Stimulated activated CD4-positive, alpha-beta T cell treated with anti-CD3 and anti-CD28 coated beads, TNF-alpha, amount 100 ng/mL, for 24 hours (primary cell): ENCODE data around the gene BCAR1.
"Not testable (repeated sequence)": the region's sequence is repeated elsewhere in the genome, so short reads cannot be mapped to it uniquely, and the experiment has no call there.

Source experiments
- DNase-seq, 3 experiments: peaks; one replicate each; pipeline ENCODE4 v3.0.0-alpha.2; 2020; ENCODE audit warnings: low read depth in 3 of 3

BCAR1 gene

GRCh38 chr16:75224306-75225082, 26.9 kb downstream of the BCAR1 start:
- no peak for DNase-seq

GRCh38 chr16:75223129-75223528, 28.3 kb downstream of the BCAR1 start:
- DNase-seq = not testable (repeated sequence)

- no peak for DNase-seq
Observed at GRCh38 chr16:75222271-75222783, 29.1 kb downstream of the BCAR1 start.

GRCh38 chr16:75219838-75220237, 31.6 kb downstream of the BCAR1 start:
- DNase-seq = no peak

- DNase-seq = no peak
Observed at GRCh38 chr16:75219088-75219487, 32.3 kb downstream of the BCAR1 start.

GRCh38 chr16:75218256-75219076, 33.0 kb downstream of the BCAR1 start, which contains the start of gene CTRB1:
Gene CTRB1, plus strand, starts transcription at chr16:75218988. Its CDS starts 20 bp downstream, at chr16:75219008.
- DNase-seq = no peak

GRCh38 chr16:75217389-75217851, 34.0 kb downstream of the BCAR1 start:
- no peak for DNase-seq

- no peak for DNase-seq
Observed at GRCh38 chr16:75216576-75216975, 34.8 kb downstream of the BCAR1 start.

- no peak for DNase-seq
Observed at GRCh38 chr16:75216127-75216526, 35.3 kb downstream of the BCAR1 start.

GRCh38 chr16:75211286-75211685, 40.1 kb downstream of the BCAR1 start:
- DNase-seq = not testable (repeated sequence)

- DNase-seq = no peak
Observed at GRCh38 chr16:75209944-75210343, 41.5 kb downstream of the BCAR1 start.

GRCh38 chr16:75209514-75209913, 41.9 kb downstream of the BCAR1 start:
- DNase-seq = not testable (repeated sequence)

GRCh38 chr16:75208861-75209505, 42.4 kb downstream of the BCAR1 start:
- DNase-seq = no peak

- no peak for DNase-seq
Observed at GRCh38 chr16:75208242-75208825, 43.1 kb downstream of the BCAR1 start.

GRCh38 chr16:75207831-75208230, 43.6 kb downstream of the BCAR1 start:
- DNase-seq = no peak

- no peak for DNase-seq
Observed at GRCh38 chr16:75206749-75207451, 44.5 kb downstream of the BCAR1 start, which contains the start of gene CTRB2. Gene CTRB2, minus strand, starts transcription at chr16:75207161. Its CDS starts 20 bp downstream, at chr16:75207141.

- DNase-seq = not testable (repeated sequence)
Observed at GRCh38 chr16:75205961-75206748, 45.3 kb downstream of the BCAR1 start.

- not testable (repeated sequence) for DNase-seq
Observed at GRCh38 chr16:75205438-75205837, 46.0 kb downstream of the BCAR1 start.

GRCh38 chr16:75204905-75205304, 46.5 kb downstream of the BCAR1 start:
- DNase-seq = not testable (repeated sequence)

GRCh38 chr16:75204410-75204758, 47.0 kb downstream of the BCAR1 start:
- DNase-seq = no peak
